Smooth muscle cell (in vitro differentiated cells): ENCODE data around the gene AFDN. TPM values are rescaled to one million over a fixed set of nuclear protein-coding genes. Genes with fewer than 3 reads are reported as not detected.

Experiments
- DNase-seq: peaks from one replicate; lab custom pipeline; 2025; ENCODE audit not compliant: unreplicated experiment; lab: John Stamatoyannopoulos, UW
- H2AFZ ChIP-seq: fragments of 200-600 bp; sonication (generic); 2 replicates; pipeline ENCODE4 v1.6.0; 2016; ENCODE audit warnings: antibody characterized with exemption, low read depth, mild to moderate bottlenecking
- H3F3A ChIP-seq: fragments of 200-600 bp; sonication (generic); 2 replicates; pipeline ENCODE4 v1.6.0; 2017; ENCODE audit warnings: antibody characterized with exemption, low read depth
- H3K27ac ChIP-seq: fragments of 200-600 bp; sonication (generic); 2 replicates; pipeline ENCODE4 v1.5.1; 2016; ENCODE audit warnings: low read depth, mild to moderate bottlenecking
- H3K27me3 ChIP-seq: fragments of 200-600 bp; sonication (generic); 2 replicates; pipeline ENCODE4 v1.6.1; 2016; ENCODE audit warnings: low read depth, mild to moderate bottlenecking
- H3K36me3 ChIP-seq: fragments of 200-600 bp; sonication (generic); 2 replicates; pipeline ENCODE4 v1.5.1; 2016; ENCODE audit warnings: low read depth
- H3K4me1 ChIP-seq: fragments of 200-600 bp; sonication (generic); 2 replicates; pipeline ENCODE4 v1.5.1; 2016; ENCODE audit warnings: low read depth
- H3K4me2 ChIP-seq: fragments of 200-600 bp; sonication (generic); 2 replicates; pipeline ENCODE4 v1.6.0; 2016; ENCODE audit warnings: mild to moderate bottlenecking
- H3K4me3 ChIP-seq: fragments of 200-600 bp; sonication (generic); 2 replicates; pipeline ENCODE4 v1.5.1; 2016; ENCODE audit warnings: mild to moderate bottlenecking
- H3K79me2 ChIP-seq: fragments of 200-600 bp; sonication (generic); 2 replicates; pipeline ENCODE4 v1.6.0; 2016; ENCODE audit warnings: low read depth, mild to moderate bottlenecking
- H3K9ac ChIP-seq: fragments of 200-600 bp; sonication (generic); 2 replicates; pipeline ENCODE4 v1.6.0; 2016; ENCODE audit warnings: low read depth
- H3K9me3 ChIP-seq: fragments of 200-600 bp; sonication (generic); replicated peaks from 2 replicates; pipeline ENCODE4 v1.5.1; 2016; ENCODE audit warnings: low read depth
- H4K20me1 ChIP-seq: fragments of 200-600 bp; sonication (generic); 2 replicates; pipeline ENCODE4 v1.6.0; 2016; ENCODE audit warnings: low read depth
- WGBS: methylation state at CpG from one replicate; pipeline ENCODE4 v1.1.7; 2016; ENCODE audit warnings: low lambda C conversion rate; 5-methylcytosine and 5-hydroxymethylcytosine counted together
- polyA plus RNA-seq: library from polyadenylated mRNA; unstranded; fragments of >200 nt; fragmentation: Nextera tagmentation; extraction: Ambion mirVana; gene quantifications from 2 replicates; pipeline ENCODE4 v1.2.1, GENCODE V29; 2016
- total RNA-seq: library from RNA; depleted of rRNA; stranded (reverse); fragments of >200 nt; gene quantifications from 2 replicates; pipeline ENCODE4 v1.2.3, GENCODE V29; 2014
- TF ChIP-seq, protein P1 (sequence below): fragments of 200-600 bp; sonication (generic); IDR thresholded peaks from 2 replicates; pipeline ENCODE4 v1.5.1; 2017; ENCODE audit warnings: borderline replicate concordance, mild to moderate bottlenecking, antibody characterized with exemption; ENCODE audit not compliant: insufficient read depth, poor library complexity, severe bottlenecking

AFDN gene
- total and polyA plus RNA-seq, 2 experiments from 2014 or later, result 52.3 to 98.8 TPM

DNA sequence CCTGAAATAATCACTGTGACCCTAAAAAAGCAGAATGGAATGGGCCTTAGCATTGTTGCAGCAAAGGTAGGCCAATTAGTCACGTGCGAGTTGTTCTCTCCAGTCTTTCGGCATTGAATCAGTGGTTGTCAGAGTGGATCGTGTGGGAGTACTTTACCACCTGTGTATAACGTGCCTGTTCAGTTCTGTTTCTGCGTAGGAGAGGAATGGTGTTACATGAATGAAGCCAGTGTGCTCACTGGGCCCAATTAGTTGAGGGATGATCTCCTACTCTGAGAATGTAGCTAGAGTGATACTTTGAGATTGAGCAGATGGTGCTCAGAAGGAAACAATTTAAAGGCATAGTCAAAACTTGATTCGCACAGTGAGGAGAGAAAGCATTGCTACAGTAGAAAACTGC, 98.3 kb downstream of the AFDN start:
- Histone ChIP-seq H3K27me3 (no peaks in the 10 kb centered on the region), H3K4me1 (no peaks in the 10 kb centered on the region), H3K9ac (no peak overlapping the region), H3K9me3 (no peaks in the 10 kb centered on the region), H3K79me2 (no peaks in the 10 kb centered on the region), H3F3A (peaks cover under 1% of the 10 kb centered on the region), H3K27ac (peak overlapping the region; percentile 69), H4K20me1 (no peaks in the 10 kb centered on the region), H3K4me2 (no peak overlapping the region), H3K36me3 (peaks cover 4% of the 10 kb centered on the region), H3K4me3 (no peak overlapping the region), H2AFZ (no peak overlapping the region)
- no peak for DNase-seq
- WGBS, result 41% methylated on average over 7 of the region's 7 CpGs
- TF ChIP-seq, protein P1, sequence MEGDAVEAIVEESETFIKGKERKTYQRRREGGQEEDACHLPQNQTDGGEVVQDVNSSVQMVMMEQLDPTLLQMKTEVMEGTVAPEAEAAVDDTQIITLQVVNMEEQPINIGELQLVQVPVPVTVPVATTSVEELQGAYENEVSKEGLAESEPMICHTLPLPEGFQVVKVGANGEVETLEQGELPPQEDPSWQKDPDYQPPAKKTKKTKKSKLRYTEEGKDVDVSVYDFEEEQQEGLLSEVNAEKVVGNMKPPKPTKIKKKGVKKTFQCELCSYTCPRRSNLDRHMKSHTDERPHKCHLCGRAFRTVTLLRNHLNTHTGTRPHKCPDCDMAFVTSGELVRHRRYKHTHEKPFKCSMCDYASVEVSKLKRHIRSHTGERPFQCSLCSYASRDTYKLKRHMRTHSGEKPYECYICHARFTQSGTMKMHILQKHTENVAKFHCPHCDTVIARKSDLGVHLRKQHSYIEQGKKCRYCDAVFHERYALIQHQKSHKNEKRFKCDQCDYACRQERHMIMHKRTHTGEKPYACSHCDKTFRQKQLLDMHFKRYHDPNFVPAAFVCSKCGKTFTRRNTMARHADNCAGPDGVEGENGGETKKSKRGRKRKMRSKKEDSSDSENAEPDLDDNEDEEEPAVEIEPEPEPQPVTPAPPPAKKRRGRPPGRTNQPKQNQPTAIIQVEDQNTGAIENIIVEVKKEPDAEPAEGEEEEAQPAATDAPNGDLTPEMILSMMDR, result no peak

DNA sequence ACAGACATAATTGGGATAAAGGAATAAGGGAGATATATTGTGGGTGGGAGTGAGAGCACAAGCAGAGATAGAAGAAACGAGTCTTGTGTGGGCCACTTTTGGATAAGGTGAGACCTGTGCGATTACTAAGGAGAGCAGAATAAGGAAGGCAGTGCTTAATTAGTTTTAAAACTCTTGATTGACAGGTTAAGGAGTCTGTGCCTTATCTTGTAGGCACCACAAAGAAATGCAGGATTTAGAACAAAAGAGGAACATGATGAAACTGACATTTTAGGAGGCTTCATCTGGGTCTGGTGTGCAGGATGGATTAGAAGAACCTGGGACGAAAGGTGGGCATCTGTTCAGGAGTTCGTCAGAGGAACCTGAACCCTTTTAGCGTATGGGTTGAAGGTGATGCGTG, 100.5 kb downstream of the AFDN start:
- Histone ChIP-seq H3K27me3 (no peaks in the 10 kb centered on the region), H4K20me1 (peaks cover 3% of the 10 kb centered on the region), H3K4me1 (no peaks in the 10 kb centered on the region), H3F3A (peaks cover 9% of the 10 kb centered on the region), H3K4me3 (no peak overlapping the region), H3K9me3 (no peaks in the 10 kb centered on the region), H3K36me3 (peaks cover 9% of the 10 kb centered on the region), H3K4me2 (no peak overlapping the region), H3K79me2 (no peaks in the 10 kb centered on the region), H3K9ac (no peak overlapping the region), H2AFZ (no peak overlapping the region), H3K27ac (no peak overlapping the region)
- TF ChIP-seq, protein P1, result no peak
- DNase-seq, result no peak
- 96% methylated on average over 6 of the region's 6 CpGs for WGBS

DNA sequence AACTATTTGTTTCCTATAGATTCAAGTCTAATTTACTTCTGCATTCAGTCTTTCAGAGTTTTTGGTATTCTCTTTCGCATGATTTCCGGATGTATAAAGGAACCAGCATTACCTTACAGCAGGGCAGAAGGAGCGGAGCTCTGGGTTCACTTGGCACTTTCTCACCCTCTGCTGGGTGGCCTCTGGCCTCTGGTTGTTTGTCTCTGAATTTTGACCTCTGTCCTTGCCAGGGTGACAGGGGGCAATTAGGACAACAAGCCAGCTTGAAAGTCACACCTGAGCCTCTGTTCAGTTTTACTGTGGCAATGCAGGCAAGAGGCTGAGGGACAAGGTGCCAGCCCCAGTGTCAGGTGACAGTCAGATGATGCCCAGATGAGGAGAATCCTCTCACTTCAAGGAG, 101.4 kb downstream of the AFDN start:
- H3K4me2 ChIP-seq, result no peak overlapping the region
- no peak overlapping the region for H3K27ac ChIP-seq
- H4K20me1 ChIP-seq, result peaks cover 3% of the 10 kb centered on the region
- no peak overlapping the region for H3K9ac ChIP-seq
- no peak overlapping the region for H3K4me3 ChIP-seq
- DNase-seq, result no peak
- H3K79me2 ChIP-seq, result no peaks in the 10 kb centered on the region
- H3K36me3 ChIP-seq, result peaks cover 4% of the 10 kb centered on the region
- TF ChIP-seq, protein P1, result no peak
- H2AFZ ChIP-seq, result no peak overlapping the region
- WGBS, result 100% methylated on average over 3 of the region's 3 CpGs
- H3K9me3 ChIP-seq, result no peaks in the 10 kb centered on the region
- H3F3A ChIP-seq, result peaks cover 9% of the 10 kb centered on the region
- no peaks in the 10 kb centered on the region for H3K27me3 ChIP-seq
- H3K4me1 ChIP-seq, result peaks cover 5% of the 10 kb centered on the region

DNA sequence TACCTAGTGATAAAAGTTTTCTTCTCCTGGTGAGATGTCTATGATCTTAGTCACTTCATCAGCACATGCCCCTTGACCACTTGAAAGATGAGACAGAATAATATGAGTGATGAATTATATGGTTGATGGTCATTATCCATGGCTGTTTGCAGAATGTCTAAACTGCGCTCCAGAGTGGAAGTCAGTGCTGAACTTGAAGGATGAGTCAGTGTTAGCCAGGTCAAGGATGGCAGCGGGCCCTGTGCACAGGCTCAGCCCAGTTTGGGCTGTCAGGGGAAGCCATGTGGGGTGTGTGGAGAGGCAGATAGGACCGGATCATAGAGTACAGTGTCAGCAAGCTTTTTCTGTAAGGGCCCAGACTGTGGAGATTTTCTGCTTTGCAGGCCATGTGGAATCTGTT, 103.6 kb downstream of the AFDN start:
- H3K4me1 ChIP-seq, result peaks cover 22% of the 10 kb centered on the region
- H3F3A ChIP-seq, result peaks cover 9% of the 10 kb centered on the region
- no peak overlapping the region for H2AFZ ChIP-seq
- H3K4me2 ChIP-seq, result no peak overlapping the region
- 63% methylated on average over 3 of the region's 3 CpGs for WGBS
- peaks cover 2% of the 10 kb centered on the region for H3K79me2 ChIP-seq
- H3K27ac ChIP-seq, result peak overlapping the region; percentile 5
- H3K36me3 ChIP-seq, result peaks cover 4% of the 10 kb centered on the region
- TF ChIP-seq, protein P1, result no peak
- no peak for DNase-seq
- peaks cover 11% of the 10 kb centered on the region for H4K20me1 ChIP-seq
- no peak overlapping the region for H3K4me3 ChIP-seq
- no peaks in the 10 kb centered on the region for H3K27me3 ChIP-seq
- no peaks in the 10 kb centered on the region for H3K9me3 ChIP-seq
- no peak overlapping the region for H3K9ac ChIP-seq
